ENCODE measurements around the gene HSFX4. TPM values are rescaled to one million over a fixed set of nuclear protein-coding genes. Genes with fewer than 3 reads are reported as not detected.
"Not testable (repeated sequence)": the region's sequence is repeated elsewhere in the genome, so short reads cannot be mapped to it uniquely, and the experiment has no call there.

HSFX4 gene
- total RNA-seq, 2 experiments from 2014 or later, result not detected

DNA sequence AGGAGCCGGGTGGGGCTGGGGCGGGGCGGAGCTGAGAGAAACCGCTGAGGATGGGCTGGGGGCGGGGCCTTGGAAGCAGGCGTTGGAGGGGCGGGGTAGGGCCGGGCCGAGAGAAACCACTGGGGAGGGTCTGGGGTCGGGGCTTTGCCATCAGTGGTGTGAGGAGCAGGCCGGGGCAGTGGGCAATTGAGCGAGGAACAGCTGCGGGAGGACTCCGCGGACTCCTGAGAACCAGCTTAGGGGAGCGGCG, 10.2 kb downstream of the HSFX4 start:
- CTCF ChIA-PET, result interaction anchor here (1.1 to 1.4 kb wide), 2 partner anchors 11 to 67 kb away, joined by 3 to 6 read pairs; no protein-coding TSS in a partner anchor

GRCh38 chrX:149939905-149940673, 10.7 kb downstream of the HSFX4 start:
- Mint-ChIP-seq H3K27ac (peak overlapping the region; percentile 92), H3K36me3 (no peaks in the 10 kb centered on the region), H3K4me1 (ENCODE audit: low read depth) (no peaks in the 10 kb centered on the region), H3K27me3 (no peaks in the 10 kb centered on the region), H3K9me3 (no peaks in the 10 kb centered on the region), H3K4me3 (peak overlapping the region; percentile 83)
- ChIA-PET POLR2A (interaction anchor here (0.9 kb wide), 1 partner anchor 754 kb away, joined by 3 read pairs; no protein-coding TSS in a partner anchor), CTCF (interaction anchor here (0.6 to 1.4 kb wide), 7 partner anchors 10 to 743 kb away, joined by 3 to 6 read pairs (median 3); no protein-coding TSS in a partner anchor)
- intact Hi-C loops (cut with micrococcal nuclease), result loop anchor here (10.0 kb wide), 3 partner anchors 535 to 755 kb away; partner anchors contain the start of gene MTMR1
- DNase-seq, result peak; percentile 96

More for the DNA sequence above, 10.2 kb downstream of the HSFX4 start:
- Mint-ChIP-seq H3K27ac (peak overlapping the region; percentile 92), H3K36me3 (no peaks in the 10 kb centered on the region), H3K9me3 (no peaks in the 10 kb centered on the region), H3K4me1 (ENCODE audit: low read depth) (no peaks in the 10 kb centered on the region), H3K27me3 (no peaks in the 10 kb centered on the region), H3K4me3 (peak overlapping the region; percentile 83)
- DNase-seq, result no peak
- POLR2A ChIA-PET, result interaction anchor here (0.9 kb wide), 1 partner anchor 755 kb away, joined by 3 read pairs; no protein-coding TSS in a partner anchor
- intact Hi-C loops (cut with micrococcal nuclease), result loop anchor here (10.0 kb wide), 3 partner anchors 535 to 755 kb away; partner anchors contain the start of gene MTMR1

- Mint-ChIP-seq H3K4me3 (peak overlapping the region; percentile 83), H3K27ac (peak overlapping the region; percentile 92)
- CTCF ChIA-PET, result interaction anchor here (0.6 to 1.4 kb wide), 7 partner anchors 10 to 743 kb away, joined by 3 to 6 read pairs (median 3); no protein-coding TSS in a partner anchor
- DNase-seq; H3K27me3 Mint-ChIP-seq; H3K36me3 Mint-ChIP-seq; H3K4me1 Mint-ChIP-seq (ENCODE audit: low read depth); intact Hi-C loops (cut with micrococcal nuclease); H3K9me3 Mint-ChIP-seq; POLR2A ChIA-PET: not testable (repeated sequence)
Observed at GRCh38 chrX:149940674-149941024, 11.3 kb downstream of the HSFX4 start.

GRCh38 chrX:149945087-149945670, 15.8 kb downstream of the HSFX4 start:
- H3K27ac Mint-ChIP-seq; intact Hi-C loops (cut with micrococcal nuclease): not testable (repeated sequence)

GRCh38 chrX:149945820-149946219, 16.4 kb downstream of the HSFX4 start:
- intact Hi-C loops (cut with micrococcal nuclease); H3K36me3 Mint-ChIP-seq; H3K9me3 Mint-ChIP-seq; POLR2A ChIA-PET; H3K27ac Mint-ChIP-seq; H3K27me3 Mint-ChIP-seq; H3K4me3 Mint-ChIP-seq; H3K4me1 Mint-ChIP-seq (ENCODE audit: low read depth); DNase-seq; CTCF ChIA-PET: not testable (repeated sequence)

More at GRCh38 chrX:149945087-149945670, 15.8 kb downstream of the HSFX4 start:
- H3K27me3 Mint-ChIP-seq; H3K9me3 Mint-ChIP-seq; DNase-seq; H3K4me1 Mint-ChIP-seq (ENCODE audit: low read depth); POLR2A ChIA-PET; H3K4me3 Mint-ChIP-seq; CTCF ChIA-PET; H3K36me3 Mint-ChIP-seq: not testable (repeated sequence)

- H3K4me1 Mint-ChIP-seq (ENCODE audit: low read depth); intact Hi-C loops (cut with micrococcal nuclease); H3K9me3 Mint-ChIP-seq; H3K4me3 Mint-ChIP-seq; H3K27me3 Mint-ChIP-seq; DNase-seq; CTCF ChIA-PET; POLR2A ChIA-PET; H3K36me3 Mint-ChIP-seq; H3K27ac Mint-ChIP-seq: not testable (repeated sequence)
Observed at GRCh38 chrX:149946932-149947331, 17.6 kb downstream of the HSFX4 start.

DNA sequence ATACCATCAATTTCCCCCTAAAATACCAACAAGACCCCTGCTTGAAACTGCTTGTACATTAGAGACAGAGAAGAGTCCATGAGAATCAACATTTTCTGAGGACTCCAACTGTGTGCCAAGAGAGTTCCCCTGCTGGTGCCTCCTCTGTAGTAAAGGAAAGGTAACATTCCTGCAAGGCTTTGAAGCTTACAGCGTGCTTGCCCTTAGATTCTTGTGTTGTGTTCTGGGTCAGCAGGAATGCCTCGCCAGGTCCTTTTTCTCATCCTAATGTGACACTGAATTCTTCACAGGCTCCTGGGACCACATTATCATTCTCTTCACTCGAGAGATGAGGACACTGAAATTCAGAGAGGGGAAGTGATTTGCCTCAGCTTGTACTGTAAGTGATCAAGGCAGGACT, 18.6 kb downstream of the HSFX4 start:
- CTCF ChIA-PET, result no interaction called here
- no peak for DNase-seq
- H3K36me3 Mint-ChIP-seq, result no peaks in the 10 kb centered on the region
- H3K4me1 Mint-ChIP-seq (ENCODE audit: low read depth), result no peaks in the 10 kb centered on the region
- POLR2A ChIA-PET, result no interaction called here
- intact Hi-C loops (cut with micrococcal nuclease), result no loop called here
- H3K4me3 Mint-ChIP-seq, result no peak overlapping the region
- no peaks in the 10 kb centered on the region for H3K27me3 Mint-ChIP-seq
- no peak overlapping the region for H3K27ac Mint-ChIP-seq
- H3K9me3 Mint-ChIP-seq, result no peaks in the 10 kb centered on the region

- intact Hi-C loops (cut with micrococcal nuclease), result loop anchor here (10.0 kb wide), 1 partner anchor 75 kb away; no protein-coding TSS in a partner anchor
- H3K36me3 Mint-ChIP-seq, result no peaks in the 10 kb centered on the region
Observed at GRCh38 chrX:149949743-149950436, 20.5 kb downstream of the HSFX4 start.

DNA sequence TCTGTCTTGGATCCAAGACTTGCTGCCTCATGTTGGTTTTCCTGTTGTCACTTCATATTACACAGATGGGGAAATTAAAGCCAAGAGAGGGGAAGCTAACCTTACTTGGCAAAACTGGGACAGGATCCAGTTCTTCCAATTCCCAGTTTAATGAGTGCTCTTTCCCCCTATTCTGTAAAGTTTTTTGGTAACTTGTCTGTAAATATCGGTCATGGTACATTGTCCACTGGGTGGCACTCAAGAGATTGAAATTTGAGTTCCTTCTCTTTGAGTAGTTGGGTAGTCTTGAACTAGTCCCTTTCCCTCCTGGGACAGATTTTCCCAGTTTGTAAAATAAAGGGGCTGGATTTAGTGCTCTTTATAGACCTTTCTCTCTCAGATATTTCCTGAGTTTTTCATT, 21.3 kb downstream of the HSFX4 start:
- no peaks in the 10 kb centered on the region for H3K36me3 Mint-ChIP-seq

More at GRCh38 chrX:149949743-149950436, 20.5 kb downstream of the HSFX4 start:
- no peaks in the 10 kb centered on the region for H3K9me3 Mint-ChIP-seq
- DNase-seq, result no peak
- H3K4me3 Mint-ChIP-seq, result no peak overlapping the region
- no peak overlapping the region for H3K27ac Mint-ChIP-seq
- no peaks in the 10 kb centered on the region for H3K4me1 Mint-ChIP-seq (ENCODE audit: low read depth)
- ChIA-PET POLR2A (no interaction called here), CTCF (interaction anchor here (1.1 to 1.5 kb wide), 2 partner anchors 10 to 11 kb away, joined by 4 to 6 read pairs; partner anchors contain the start of gene EOLA2)
- no peaks in the 10 kb centered on the region for H3K27me3 Mint-ChIP-seq

GRCh38 chrX:149961572-149961971, 32.2 kb downstream of the HSFX4 start:
- no peaks in the 10 kb centered on the region for H3K4me1 Mint-ChIP-seq (ENCODE audit: low read depth)
- H3K4me3 Mint-ChIP-seq, result no peak overlapping the region
- H3K9me3 Mint-ChIP-seq, result no peaks in the 10 kb centered on the region
- no peak overlapping the region for H3K27ac Mint-ChIP-seq
- intact Hi-C loops (cut with micrococcal nuclease), result loop anchor here (5.0 kb wide), 1 partner anchor 401 kb away; the partner anchor contains the start of gene MAMLD1
- ChIA-PET CTCF (no interaction called here), POLR2A (no interaction called here)
- DNase-seq, result no peak
- no peaks in the 10 kb centered on the region for H3K27me3 Mint-ChIP-seq
- peaks cover 7% of the 10 kb centered on the region for H3K36me3 Mint-ChIP-seq

More for the DNA sequence above, 21.3 kb downstream of the HSFX4 start:
- Mint-ChIP-seq H3K27me3 (no peaks in the 10 kb centered on the region), H3K9me3 (no peaks in the 10 kb centered on the region), H3K4me1 (ENCODE audit: low read depth) (no peaks in the 10 kb centered on the region), H3K4me3 (no peak overlapping the region), H3K27ac (no peak overlapping the region)
- ChIA-PET CTCF (interaction anchor here (0.6 to 1.5 kb wide), 3 partner anchors 11 to 112 kb away, joined by 3 to 6 read pairs (median 4); partner anchors contain the start of gene EOLA2), POLR2A (no interaction called here)
- intact Hi-C loops (cut with micrococcal nuclease), result loop anchor here (10.0 kb wide), 1 partner anchor 76 kb away; no protein-coding TSS in a partner anchor
- DNase-seq, result no peak

DNA sequence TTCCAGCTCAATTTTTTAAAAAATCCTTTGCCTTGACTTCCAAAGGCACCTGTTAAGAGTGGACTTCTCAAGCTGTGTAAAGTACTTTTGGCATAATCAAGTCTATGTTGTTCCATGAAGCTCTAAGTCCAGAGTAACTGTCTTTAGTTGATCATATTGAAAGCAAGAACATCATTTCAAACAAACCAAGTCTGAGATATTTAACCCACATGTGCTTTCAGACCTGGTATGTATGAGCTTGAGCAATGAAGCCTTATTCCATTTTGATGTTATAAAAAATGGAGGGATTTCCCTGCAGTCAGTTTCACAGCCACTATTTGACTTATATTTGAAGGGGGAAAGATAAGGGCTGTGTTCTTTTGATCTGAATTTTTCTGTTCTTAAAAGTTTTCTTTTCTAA, 32.6 kb downstream of the HSFX4 start:
- Mint-ChIP-seq H3K4me1 (ENCODE audit: low read depth) (no peaks in the 10 kb centered on the region), H3K9me3 (no peaks in the 10 kb centered on the region), H3K27ac (no peak overlapping the region), H3K4me3 (no peak overlapping the region), H3K36me3 (peaks cover 7% of the 10 kb centered on the region), H3K27me3 (no peaks in the 10 kb centered on the region)
- ChIA-PET CTCF (interaction anchor here (0.8 kb wide), 1 partner anchor 403 kb away, joined by 3 read pairs; no protein-coding TSS in a partner anchor), POLR2A (no interaction called here)
- DNase-seq, result no peak
- intact Hi-C loops (cut with micrococcal nuclease), result loop anchor here (2.0 to 5.0 kb wide), 2 partner anchors 400 to 719 kb away; partner anchors contain the start of gene MAMLD1
